ENCODE measurements around the gene SH3PXD2A.

DNA sequence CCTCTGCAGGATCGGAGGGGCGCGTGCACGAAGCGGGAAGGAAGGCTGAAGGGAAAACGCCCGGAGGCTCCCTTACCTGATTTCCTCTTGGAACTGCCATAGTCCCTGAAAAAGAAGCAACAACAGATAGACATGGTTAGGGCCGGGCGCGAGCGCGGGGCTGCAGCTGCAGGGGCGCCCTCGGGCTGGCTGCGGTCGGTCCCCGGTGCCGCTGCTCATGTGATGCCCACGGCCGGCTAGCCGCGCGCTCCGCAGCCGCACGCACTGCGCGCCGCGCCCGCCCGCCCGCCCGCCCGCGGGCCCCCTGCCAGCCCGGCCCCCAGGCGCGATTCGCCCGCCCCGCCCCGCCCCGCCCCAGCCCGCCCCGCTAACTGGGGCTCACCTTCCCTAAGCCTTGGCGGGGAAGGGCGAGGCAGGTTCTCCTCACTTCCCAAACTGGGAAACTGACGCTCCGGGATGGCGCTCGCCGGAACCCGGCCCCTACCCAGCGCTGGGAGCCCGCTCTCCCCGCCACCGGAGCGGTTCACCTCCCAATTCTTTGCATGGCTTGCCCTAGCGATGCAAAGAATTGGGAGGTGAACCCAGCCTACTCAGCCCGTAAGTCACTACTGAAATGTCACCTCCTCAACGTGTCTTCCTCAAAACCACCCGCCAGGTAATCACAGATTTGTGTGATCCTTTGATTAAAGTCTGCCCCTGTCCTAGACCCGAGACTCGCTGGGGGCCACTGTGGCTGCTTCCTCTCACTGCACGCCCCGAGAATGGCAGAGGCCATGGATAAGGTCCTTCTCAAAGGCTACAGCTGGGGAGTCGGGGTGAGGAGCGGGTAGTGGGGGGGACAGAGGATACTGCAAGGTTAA lies 162.2 kb downstream of the SH3PXD2A start:
- no peak for TF ChIP-seq GATA3 (IDR thresholded peaks at IDR 0.05; ENCODE audit: low read depth, low read length)
- TF ChIP-seq GATA2 (IDR thresholded peaks at IDR 0.05; ENCODE audit: low read depth, low read length), result no peak

Measured in SH-SY5Y (cell line).